Gastrocnemius medialis (tissue), 4 donors: ENCODE data around the gene SLC35B2.

ENCODE experiments used
- POLR2A ChIP-seq, 2 donors: fragments of 450-650 bp; IDR thresholded peaks; one replicate each; pipeline ENCODE4 v1.6.1; 2017; ENCODE audit warnings: antibody characterized with exemption in 2 of 2, mild to moderate bottlenecking in 2 of 2, moderate library complexity in 2 of 2
- TF ChIP-seq, protein P1 (sequence below), 5 experiments: fragments of 450-650 bp in 3 of 5; fragments of 200-600 bp in 2 of 5; sonication (generic) in 2 of 5; IDR thresholded peaks in 4 of 5; conservative IDR thresholded peaks in 1 of 5; 1 replicate in 4 of 5; 2 replicates in 1 of 5; pipeline ENCODE4 v1.5.1; 2016 to 2019; ENCODE audit warnings: antibody characterized with exemption in 5 of 5, mild to moderate bottlenecking in 3 of 5, moderate library complexity in 3 of 5

DNA sequence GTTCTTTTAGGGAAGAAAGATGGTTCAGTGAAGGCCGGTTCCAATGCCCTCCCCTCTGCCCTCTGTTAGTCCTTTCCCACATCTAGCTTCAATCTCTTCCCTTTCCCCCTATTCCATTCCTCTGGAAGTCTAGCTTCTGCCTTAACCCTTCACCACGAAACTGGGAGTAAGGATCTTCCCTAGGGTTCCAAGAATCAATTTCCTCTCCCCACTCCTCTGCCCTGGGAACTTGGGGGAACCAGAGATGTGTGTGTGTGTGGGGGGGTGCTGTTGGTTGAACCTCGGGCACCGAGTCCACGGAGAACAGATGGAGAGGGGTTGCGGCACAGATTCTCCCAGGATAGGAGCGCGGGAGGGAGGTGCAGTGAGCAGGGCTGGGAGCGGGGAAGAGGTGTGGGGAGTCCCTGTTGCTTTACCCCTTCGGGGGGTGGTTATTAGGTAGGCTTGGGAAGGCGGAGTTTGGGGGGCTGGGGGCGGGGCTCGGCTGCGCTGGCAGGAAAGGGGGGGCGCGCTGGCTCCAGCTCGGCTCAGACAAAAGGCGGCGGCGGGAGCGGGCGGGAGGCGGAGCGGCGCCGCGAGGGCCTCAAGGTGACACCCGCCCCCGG lies 12.7 kb upstream of the SLC35B2 start, which contains the start of gene TMEM151B:
- TF ChIP-seq, protein P1, sequence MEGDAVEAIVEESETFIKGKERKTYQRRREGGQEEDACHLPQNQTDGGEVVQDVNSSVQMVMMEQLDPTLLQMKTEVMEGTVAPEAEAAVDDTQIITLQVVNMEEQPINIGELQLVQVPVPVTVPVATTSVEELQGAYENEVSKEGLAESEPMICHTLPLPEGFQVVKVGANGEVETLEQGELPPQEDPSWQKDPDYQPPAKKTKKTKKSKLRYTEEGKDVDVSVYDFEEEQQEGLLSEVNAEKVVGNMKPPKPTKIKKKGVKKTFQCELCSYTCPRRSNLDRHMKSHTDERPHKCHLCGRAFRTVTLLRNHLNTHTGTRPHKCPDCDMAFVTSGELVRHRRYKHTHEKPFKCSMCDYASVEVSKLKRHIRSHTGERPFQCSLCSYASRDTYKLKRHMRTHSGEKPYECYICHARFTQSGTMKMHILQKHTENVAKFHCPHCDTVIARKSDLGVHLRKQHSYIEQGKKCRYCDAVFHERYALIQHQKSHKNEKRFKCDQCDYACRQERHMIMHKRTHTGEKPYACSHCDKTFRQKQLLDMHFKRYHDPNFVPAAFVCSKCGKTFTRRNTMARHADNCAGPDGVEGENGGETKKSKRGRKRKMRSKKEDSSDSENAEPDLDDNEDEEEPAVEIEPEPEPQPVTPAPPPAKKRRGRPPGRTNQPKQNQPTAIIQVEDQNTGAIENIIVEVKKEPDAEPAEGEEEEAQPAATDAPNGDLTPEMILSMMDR (IDR thresholded peaks at IDR 0.05 in 4 of 5, conservative IDR thresholded peaks at IDR 0.05 in 1 of 5): no peak
- TF ChIP-seq POLR2A (IDR thresholded peaks at IDR 0.05): no peak
